Astrocyte (in vitro differentiated cells and primary cell): ENCODE measurements around the gene C1orf141. TPM values are rescaled to one million over a fixed set of nuclear protein-coding genes. Genes with fewer than 3 reads are reported as not detected.

ENCODE experiments used
- DNase-seq: peaks from one replicate; pipeline ENCODE4 v3.0.0-alpha.2; 2010; ENCODE audit warnings: low read depth
- FAIRE-seq: peaks from 2 replicates; lab custom pipeline; 2011; peaks lifted over from hg19 to GRCh38; lab: Jason Lieb, UNC
- H2AFZ ChIP-seq: 2 replicates; pipeline ENCODE4 v1.6.0; 2012; ENCODE audit warnings: low read depth, low read length, inconsistent platforms
- H3K27ac ChIP-seq: 2 replicates; pipeline ENCODE4 v1.5.1; 2011; ENCODE audit warnings: low read depth, low read length, inconsistent platforms
- H3K27me3 ChIP-seq: 2 replicates; pipeline ENCODE4 v1.6.0; 2011; ENCODE audit warnings: low read length, inconsistent platforms; ENCODE audit not compliant: insufficient read depth
- H3K36me3 ChIP-seq: 2 replicates; pipeline ENCODE4 v1.5.1; 2011; ENCODE audit warnings: low read length, inconsistent platforms; ENCODE audit not compliant: insufficient read depth
- H3K4me1 ChIP-seq: 2 replicates; pipeline ENCODE4 v1.5.1; 2011; ENCODE audit warnings: low read length, inconsistent platforms; ENCODE audit not compliant: insufficient read depth
- H3K4me2 ChIP-seq: 2 replicates; pipeline ENCODE4 v1.6.0; 2012; ENCODE audit warnings: low read length, inconsistent platforms
- H3K4me3 ChIP-seq: 2 replicates; pipeline ENCODE4 v1.5.1; 2011; ENCODE audit warnings: low read depth, mild to moderate bottlenecking, low read length, inconsistent platforms; ENCODE audit not compliant: insufficient read depth
- H3K79me2 ChIP-seq: 2 replicates; pipeline ENCODE4 v1.6.0; 2012; ENCODE audit warnings: mild to moderate bottlenecking, low read length, inconsistent platforms; ENCODE audit not compliant: insufficient read depth
- H3K9ac ChIP-seq: 2 replicates; pipeline ENCODE4 v1.6.0; 2012; ENCODE audit warnings: mild to moderate bottlenecking, low read length, inconsistent platforms
- H3K9me3 ChIP-seq: 2 replicates; pipeline ENCODE4 v1.5.1; 2012; ENCODE audit warnings: low read depth, mild to moderate bottlenecking, low read length, inconsistent platforms; ENCODE audit not compliant: insufficient read depth
- H4K20me1 ChIP-seq: 2 replicates; pipeline ENCODE4 v1.6.0; 2012; ENCODE audit warnings: low read length, inconsistent platforms; ENCODE audit not compliant: insufficient read depth
- H3K27ac Mint-ChIP-seq: one replicate; pipeline ENCODE4 v1.8.0; 2021; ENCODE audit warnings: mild to moderate bottlenecking, mixed read lengths; ENCODE audit not compliant: unreplicated experiment
- H3K27me3 Mint-ChIP-seq: one replicate; pipeline ENCODE4 v1.8.0; 2021; ENCODE audit warnings: low read depth, mixed read lengths; ENCODE audit not compliant: unreplicated experiment
- H3K36me3 Mint-ChIP-seq: one replicate; pipeline ENCODE4 v1.8.0; 2021; ENCODE audit warnings: low read depth, mixed read lengths; ENCODE audit not compliant: unreplicated experiment
- H3K4me1 Mint-ChIP-seq: one replicate; pipeline ENCODE4 v1.8.0; 2021; ENCODE audit warnings: low read depth, mixed read lengths; ENCODE audit not compliant: unreplicated experiment
- H3K4me3 Mint-ChIP-seq: one replicate; pipeline ENCODE4 v1.8.0; 2021; ENCODE audit warnings: mild to moderate bottlenecking, moderate library complexity, mixed read lengths; ENCODE audit not compliant: unreplicated experiment
- H3K9me3 Mint-ChIP-seq: one replicate; pipeline ENCODE4 v1.8.0; 2021; ENCODE audit warnings: mild to moderate bottlenecking, mixed read lengths; ENCODE audit not compliant: unreplicated experiment
- CTCF ChIP-seq: IDR thresholded peaks from 2 replicates; pipeline ENCODE4 v1.5.1; 2011; ENCODE audit warnings: low read depth, mild to moderate bottlenecking, inconsistent platforms, low read length, moderate library complexity; ENCODE audit not compliant: insufficient read depth
- EZH2 ChIP-seq: IDR thresholded peaks from 2 replicates; pipeline ENCODE4 v1.6.1; 2012; ENCODE audit warnings: mild to moderate bottlenecking, low read length, inconsistent platforms; ENCODE audit not compliant: insufficient read depth
- total RNA-seq: library from RNA; stranded (reverse); gene quantifications from 2 replicates; pipeline ENCODE4 v1.2.1, GENCODE V29; 2021

The C1orf141 gene
- total RNA-seq, 1 donor from 2014 or later: not detected

DNA sequence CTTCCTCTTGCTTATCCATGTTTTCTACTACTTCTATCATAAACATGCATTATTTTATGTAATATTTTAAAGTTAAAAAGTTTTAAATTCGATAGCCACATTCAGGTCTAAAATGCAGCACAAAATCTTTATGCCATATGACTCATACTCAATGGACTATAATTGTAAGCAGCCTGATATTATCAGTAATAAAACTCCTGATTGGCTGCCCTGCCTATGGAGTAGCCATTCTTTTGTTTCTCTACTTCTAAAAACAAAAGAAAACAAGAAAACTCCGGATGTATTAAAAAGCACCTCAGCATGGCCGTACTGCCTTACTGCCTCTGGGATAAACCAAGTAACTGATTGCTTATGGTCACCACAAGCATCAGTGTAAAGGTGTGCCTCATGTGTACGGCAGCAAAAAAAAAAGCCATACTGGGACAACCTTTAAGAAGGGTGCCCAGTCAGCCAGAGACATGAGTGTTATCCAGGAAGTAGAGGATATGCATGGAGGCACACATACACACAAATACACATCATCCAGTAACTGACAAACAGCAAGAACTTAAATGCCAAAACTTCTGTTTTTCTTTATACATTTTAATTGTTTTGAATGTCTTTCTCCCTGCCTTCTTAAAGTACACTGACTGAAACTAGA lies 90.0 kb downstream of the C1orf141 start:
- TF ChIP-seq EZH2 (no peak), CTCF (no peak)
- H2AFZ ChIP-seq: no peak overlapping the region
- Mint-ChIP-seq H3K9me3 (no peaks in the 10 kb centered on the region), H3K27ac (no peak overlapping the region), H3K36me3 (peaks cover 20% of the 10 kb centered on the region), H3K4me1 (no peaks in the 10 kb centered on the region), H3K27me3 (no peaks in the 10 kb centered on the region), H3K4me3 (no peak overlapping the region)
- DNase-seq (no peak), FAIRE-seq (no peak)
- no peaks in the 10 kb centered on the region for H3K9me3 ChIP-seq
- H3K79me2 ChIP-seq: no peaks in the 10 kb centered on the region
- H3K4me3 ChIP-seq: no peak overlapping the region
- H4K20me1 ChIP-seq: peaks cover 3% of the 10 kb centered on the region
- no peaks in the 10 kb centered on the region for H3K4me1 ChIP-seq
- no peaks in the 10 kb centered on the region for H3K27me3 ChIP-seq
- H3K4me2 ChIP-seq: no peak overlapping the region
- H3K9ac ChIP-seq: no peak overlapping the region
- peaks cover 47% of the 10 kb centered on the region for H3K36me3 ChIP-seq
- H3K27ac ChIP-seq: no peak overlapping the region

GRCh38 chr1:67043366-67043765 lies 91.4 kb downstream of the C1orf141 start:
- TF ChIP-seq EZH2 (no peak), CTCF (no peak)
- Histone ChIP-seq H3K36me3 (peaks cover 50% of the 10 kb centered on the region), H4K20me1 (peaks cover 3% of the 10 kb centered on the region), H3K4me1 (no peaks in the 10 kb centered on the region), H3K27ac (no peak overlapping the region), H3K4me3 (no peak overlapping the region), H3K79me2 (no peaks in the 10 kb centered on the region), H3K4me2 (no peak overlapping the region), H3K27me3 (no peaks in the 10 kb centered on the region), H2AFZ (no peak overlapping the region), H3K9ac (no peak overlapping the region), H3K9me3 (no peaks in the 10 kb centered on the region)
- Mint-ChIP-seq H3K27ac (no peak overlapping the region), H3K9me3 (no peaks in the 10 kb centered on the region), H3K4me3 (no peak overlapping the region), H3K27me3 (no peaks in the 10 kb centered on the region), H3K36me3 (peaks cover 18% of the 10 kb centered on the region), H3K4me1 (no peaks in the 10 kb centered on the region)
- no peak for FAIRE-seq
- no peak for DNase-seq

Other genes with a start within 250 kb of the C1orf141 start
- 6.9 and 7.7 TPM in 2 replicates for gene DNAI4, start 210.1 kb downstream of the C1orf141 start, total RNA-seq
- gene MIER1, start 210.0 kb downstream of the C1orf141 start, total RNA-seq: 31.5 and 40.2 TPM in 2 replicates
- gene SLC35D1, start 80.8 kb downstream of the C1orf141 start, total RNA-seq: 12.7 and 13.1 TPM in 2 replicates
- not detected in 2 replicates for gene IL23R, start 31.5 kb upstream of the C1orf141 start, total RNA-seq
- gene IL12RB2, start 172.9 kb upstream of the C1orf141 start, total RNA-seq: 0.11 TPM in 1 of 2 replicates, not detected in the other